ENCODE results near the gene HDAC5. TPM values are rescaled to one million over a fixed set of nuclear protein-coding genes. Genes with fewer than 3 reads are reported as not detected.
"Not testable (repeated sequence)": the region's sequence is repeated elsewhere in the genome, so short reads cannot be mapped to it uniquely, and the experiment has no call there.

Gene HDAC5
- total RNA-seq, 6 experiments from 2014 or later = 12.0 to 26.4 (median 15.5) TPM

GRCh38 chr17:44106801-44107200 is 16.6 kb downstream of the HDAC5 start:
- Histone ChIP-seq H3K4me1 (peaks cover 2 to 49% (median 29%) of the 10 kb centered on the region in 4 donors), H3K27ac (no peak overlapping the region), H3K36me3 (no peaks in the 10 kb centered on the region), H3K4me3 (no peak overlapping the region), H3K27me3 (no peaks in the 10 kb centered on the region), H3K9me3 (no peaks in the 10 kb centered on the region)
- TF ChIP-seq CTCF (IDR thresholded peaks at IDR 0.05) (no peak), POLR2A (IDR thresholded peaks at IDR 0.05) (no peak)
- WGBS (ENCODE audit: insufficient coverage, low coverage, low lambda C conversion rate, missing lambda C conversion rate) = 71% methylated on average over 2 of the region's 4 CpGs
- intact Hi-C loops (cut with DNase I) = no loop called here
- no peak for DNase-seq
- ATAC-seq = no peak

- Histone ChIP-seq H3K27me3 (no peaks in the 10 kb centered on the region), H3K27ac (no peak overlapping the region), H3K4me1 (peaks cover 2 to 42% (median 26%) of the 10 kb centered on the region in 4 donors), H3K9me3 (no peaks in the 10 kb centered on the region), H3K4me3 (no peak overlapping the region), H3K36me3 (no peaks in the 10 kb centered on the region)
- no peak for DNase-seq
- no CpG with 5 or more reads among the region's 3 CpGs for WGBS (ENCODE audit: insufficient coverage, low coverage, low lambda C conversion rate, missing lambda C conversion rate)
- TF ChIP-seq CTCF (IDR thresholded peaks at IDR 0.05) (no peak), POLR2A (IDR thresholded peaks at IDR 0.05) (no peak)
- intact Hi-C loops (cut with DNase I) = no loop called here
- ATAC-seq = no peak
Observed at GRCh38 chr17:44105941-44106340, 17.5 kb downstream of the HDAC5 start.

GRCh38 chr17:44105483-44105882 is 18.0 kb downstream of the HDAC5 start:
- no peak for ATAC-seq
- H3K4me1 ChIP-seq = peaks cover 2 to 37% (median 26%) of the 10 kb centered on the region in 4 donors
- no peaks in the 10 kb centered on the region for H3K27me3 ChIP-seq
- no peak for DNase-seq
- intact Hi-C loops (cut with DNase I) = no loop called here
- no peaks in the 10 kb centered on the region for H3K9me3 ChIP-seq
- WGBS (ENCODE audit: insufficient coverage, low coverage, low lambda C conversion rate, missing lambda C conversion rate) = no CpG with 5 or more reads among the region's 3 CpGs
- no peaks in the 10 kb centered on the region for H3K36me3 ChIP-seq
- H3K4me3 ChIP-seq = no peak overlapping the region
- no peak overlapping the region for H3K27ac ChIP-seq
- no peak for TF ChIP-seq POLR2A (IDR thresholded peaks at IDR 0.05)
- TF ChIP-seq CTCF (IDR thresholded peaks at IDR 0.05) = no peak

- Histone ChIP-seq H3K4me1 (peaks cover 0 to 27% (median 15%) of the 10 kb centered on the region in 4 donors), H3K27ac (no peak overlapping the region), H3K27me3 (no peaks in the 10 kb centered on the region), H3K4me3 (no peak overlapping the region), H3K36me3 (no peaks in the 10 kb centered on the region), H3K9me3 (no peaks in the 10 kb centered on the region)
- intact Hi-C loops (cut with DNase I) = no loop called here
- ATAC-seq = no peak
- TF ChIP-seq CTCF (IDR thresholded peaks at IDR 0.05) (no peak), POLR2A (IDR thresholded peaks at IDR 0.05) (no peak)
- no peak for DNase-seq
- 94% methylated on average over 3 of the region's 16 CpGs for WGBS (ENCODE audit: insufficient coverage, low coverage, low lambda C conversion rate, missing lambda C conversion rate)
Observed at GRCh38 chr17:44102849-44103622, 20.4 kb downstream of the HDAC5 start.

GRCh38 chr17:44101858-44102257 is 21.6 kb downstream of the HDAC5 start:
- intact Hi-C loops (cut with DNase I); H3K27ac ChIP-seq; DNase-seq; H3K36me3 ChIP-seq; H3K4me3 ChIP-seq; ATAC-seq; H3K27me3 ChIP-seq; H3K9me3 ChIP-seq: not testable (repeated sequence)
- peaks cover 0 to 26% (median 16%) of the 10 kb centered on the region in 4 donors for H3K4me1 ChIP-seq
- 17% methylated on average over 1 of the region's 6 CpGs for WGBS (ENCODE audit: insufficient coverage, low coverage, low lambda C conversion rate, missing lambda C conversion rate)

Measured in right lobe of liver (tissue), 6 donors.